GM12878 (cell line): Measurements from ENCODE around the gene TIPARP.

Experiments
- CTCF ChIP-seq, 3 experiments: IDR thresholded peaks in 2 of 3; conservative IDR thresholded peaks in 1 of 3; 2 replicates each; pipeline ENCODE4 v1.5.1; 2011; ENCODE audit warnings: low read depth in 3 of 3, low read length in 3 of 3, mild to moderate bottlenecking in 3 of 3, control low read depth in 2 of 3, moderate library complexity in 2 of 3, inconsistent platforms in 1 of 3, mixed read lengths in 1 of 3; ENCODE audit not compliant: control insufficient read depth in 2 of 3, insufficient read depth in 1 of 3; ENCODE audit errors: extremely low read depth in 1 of 3
- CUX1 ChIP-seq: IDR thresholded peaks from 2 replicates; pipeline ENCODE4 v1.6.1; 2012; ENCODE audit warnings: improper control_type of control experiment, low read depth, low read length; ENCODE audit not compliant: insufficient replicate concordance
- RCOR1 ChIP-seq: conservative IDR thresholded peaks from 2 replicates; pipeline ENCODE4 v1.6.1; 2012; ENCODE audit warnings: low read depth, low read length, improper control_type of control experiment

- peak; percentile 85; the same call in 1 of the 2 replicates for TF ChIP-seq RCOR1
- peak; percentile 63 to 90 (median 86) for TF ChIP-seq CTCF (IDR thresholded peaks at IDR 0.05 in 2 of 3, conservative IDR thresholded peaks at IDR 0.05 in 1 of 3; ENCODE audit: control insufficient read depth in 2 of 3, extremely low read depth in 1 of 3, insufficient read depth in 1 of 3, low read depth in 3 of 3, low read length in 3 of 3)
- no peak for TF ChIP-seq CUX1
Observed at GRCh38 chr3:156674046-156674910, at the start of gene TIPARP.
